GM23248 (cell line): ENCODE data around the gene PCBD1.

ENCODE experiments used
- EZH2 ChIP-seq: fragments of 200-600 bp; sonication (generic); IDR thresholded peaks from 2 replicates; pipeline ENCODE4 v1.6.1; 2018; ENCODE audit warnings: antibody characterized with exemption, mild to moderate bottlenecking; ENCODE audit not compliant: insufficient read depth, poor library complexity, severe bottlenecking
- EZH2phosphoT487 ChIP-seq: fragments of 200-600 bp; sonication (generic); IDR thresholded peaks from 2 replicates; pipeline ENCODE4 v1.6.1; 2018; ENCODE audit warnings: antibody characterized with exemption, moderate library complexity, mild to moderate bottlenecking, low read depth; ENCODE audit not compliant: insufficient read depth

GRCh38 chr10:70891627-70892026 is 3.3 kb upstream of the PCBD1 start:
- no peak for TF ChIP-seq EZH2
- no peak for TF ChIP-seq EZH2phosphoT487
